Astrocyte (in vitro differentiated cells and primary cell): ENCODE results near the gene PDSS2. TPM values are rescaled to one million over a fixed set of nuclear protein-coding genes. Genes with fewer than 3 reads are reported as not detected.

Source experiments
- DNase-seq: peaks from one replicate; pipeline ENCODE4 v3.0.0-alpha.2; 2010; ENCODE audit warnings: low read depth
- FAIRE-seq: peaks from 2 replicates; lab custom pipeline; 2011; peaks lifted over from hg19 to GRCh38; lab: Jason Lieb, UNC
- H2AFZ ChIP-seq: 2 replicates; pipeline ENCODE4 v1.6.0; 2012; ENCODE audit warnings: low read depth, low read length, inconsistent platforms
- H3K27ac ChIP-seq: 2 replicates; pipeline ENCODE4 v1.5.1; 2011; ENCODE audit warnings: low read depth, low read length, inconsistent platforms
- H3K27me3 ChIP-seq: 2 replicates; pipeline ENCODE4 v1.6.0; 2011; ENCODE audit warnings: low read length, inconsistent platforms; ENCODE audit not compliant: insufficient read depth
- H3K36me3 ChIP-seq: 2 replicates; pipeline ENCODE4 v1.5.1; 2011; ENCODE audit warnings: low read length, inconsistent platforms; ENCODE audit not compliant: insufficient read depth
- H3K4me1 ChIP-seq: 2 replicates; pipeline ENCODE4 v1.5.1; 2011; ENCODE audit warnings: low read length, inconsistent platforms; ENCODE audit not compliant: insufficient read depth
- H3K4me2 ChIP-seq: 2 replicates; pipeline ENCODE4 v1.6.0; 2012; ENCODE audit warnings: low read length, inconsistent platforms
- H3K4me3 ChIP-seq: 2 replicates; pipeline ENCODE4 v1.5.1; 2011; ENCODE audit warnings: low read depth, mild to moderate bottlenecking, low read length, inconsistent platforms; ENCODE audit not compliant: insufficient read depth
- H3K79me2 ChIP-seq: 2 replicates; pipeline ENCODE4 v1.6.0; 2012; ENCODE audit warnings: mild to moderate bottlenecking, low read length, inconsistent platforms; ENCODE audit not compliant: insufficient read depth
- H3K9ac ChIP-seq: 2 replicates; pipeline ENCODE4 v1.6.0; 2012; ENCODE audit warnings: mild to moderate bottlenecking, low read length, inconsistent platforms
- H3K9me3 ChIP-seq: 2 replicates; pipeline ENCODE4 v1.5.1; 2012; ENCODE audit warnings: low read depth, mild to moderate bottlenecking, low read length, inconsistent platforms; ENCODE audit not compliant: insufficient read depth
- H4K20me1 ChIP-seq: 2 replicates; pipeline ENCODE4 v1.6.0; 2012; ENCODE audit warnings: low read length, inconsistent platforms; ENCODE audit not compliant: insufficient read depth
- H3K27ac Mint-ChIP-seq: one replicate; pipeline ENCODE4 v1.8.0; 2021; ENCODE audit warnings: mild to moderate bottlenecking, mixed read lengths; ENCODE audit not compliant: unreplicated experiment
- H3K27me3 Mint-ChIP-seq: one replicate; pipeline ENCODE4 v1.8.0; 2021; ENCODE audit warnings: low read depth, mixed read lengths; ENCODE audit not compliant: unreplicated experiment
- H3K36me3 Mint-ChIP-seq: one replicate; pipeline ENCODE4 v1.8.0; 2021; ENCODE audit warnings: low read depth, mixed read lengths; ENCODE audit not compliant: unreplicated experiment
- H3K4me1 Mint-ChIP-seq: one replicate; pipeline ENCODE4 v1.8.0; 2021; ENCODE audit warnings: low read depth, mixed read lengths; ENCODE audit not compliant: unreplicated experiment
- H3K4me3 Mint-ChIP-seq: one replicate; pipeline ENCODE4 v1.8.0; 2021; ENCODE audit warnings: mild to moderate bottlenecking, moderate library complexity, mixed read lengths; ENCODE audit not compliant: unreplicated experiment
- H3K9me3 Mint-ChIP-seq: one replicate; pipeline ENCODE4 v1.8.0; 2021; ENCODE audit warnings: mild to moderate bottlenecking, mixed read lengths; ENCODE audit not compliant: unreplicated experiment
- EZH2 ChIP-seq: IDR thresholded peaks from 2 replicates; pipeline ENCODE4 v1.6.1; 2012; ENCODE audit warnings: mild to moderate bottlenecking, low read length, inconsistent platforms; ENCODE audit not compliant: insufficient read depth
- total RNA-seq: library from RNA; stranded (reverse); gene quantifications from 2 replicates; pipeline ENCODE4 v1.2.1, GENCODE V29; 2021
- TF ChIP-seq, protein P1 (sequence below): IDR thresholded peaks from 2 replicates; pipeline ENCODE4 v1.5.1; 2011; ENCODE audit warnings: low read depth, mild to moderate bottlenecking, inconsistent platforms, low read length, moderate library complexity; ENCODE audit not compliant: insufficient read depth

The PDSS2 gene
- total RNA-seq, 1 donor from 2014 or later, result 7.7 TPM

DNA sequence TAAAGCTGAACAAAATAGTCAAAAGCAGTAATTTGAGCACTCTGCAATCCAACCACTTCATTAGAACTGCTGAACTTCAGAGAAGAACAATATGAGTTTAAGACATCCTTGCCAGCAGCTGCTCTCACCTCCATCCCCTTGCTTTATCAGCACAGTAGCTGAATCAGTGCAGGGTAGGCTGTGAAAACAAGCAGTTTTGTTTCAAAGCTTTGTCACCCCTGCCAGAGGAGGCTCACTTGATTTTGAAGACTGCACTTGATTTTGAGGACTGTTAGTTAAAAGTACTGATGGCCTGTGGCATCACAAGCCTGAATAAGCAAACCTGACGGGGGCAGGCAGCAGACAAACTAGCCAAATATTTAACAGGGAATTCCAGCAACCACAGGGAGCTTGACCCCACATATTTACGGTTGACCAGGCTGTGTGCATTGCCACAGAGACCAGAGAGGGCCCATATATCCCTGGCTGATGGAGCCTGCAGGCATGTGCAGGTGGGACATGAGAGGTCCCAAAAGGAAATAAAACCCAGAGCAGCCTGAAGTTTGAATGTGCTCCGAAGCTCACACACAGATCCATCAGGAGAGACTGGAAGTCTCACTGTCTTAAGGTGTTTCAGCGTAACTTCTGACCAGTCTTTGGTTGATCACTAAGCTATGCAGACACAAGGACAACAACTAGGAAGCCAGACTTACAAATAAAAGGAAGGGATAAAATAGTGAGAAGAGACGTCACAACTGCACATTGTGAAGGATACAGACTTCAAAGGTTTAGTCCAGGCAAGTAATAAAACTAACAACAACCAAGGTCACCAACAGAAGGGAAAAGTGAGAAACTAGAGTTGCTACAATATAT lies 97.4 kb downstream of the PDSS2 start:
- DNase-seq (peak; percentile 85), FAIRE-seq (no peak)
- H3K27me3 ChIP-seq, result no peaks in the 10 kb centered on the region
- peaks cover 7% of the 10 kb centered on the region for H3K9me3 Mint-ChIP-seq
- H3K9ac ChIP-seq, result no peak overlapping the region
- H3K36me3 Mint-ChIP-seq, result peaks cover 6% of the 10 kb centered on the region
- H3K4me3 Mint-ChIP-seq, result no peak overlapping the region
- no peaks in the 10 kb centered on the region for H3K9me3 ChIP-seq
- no peaks in the 10 kb centered on the region for H3K79me2 ChIP-seq
- H3K27me3 Mint-ChIP-seq, result no peaks in the 10 kb centered on the region
- H3K4me2 ChIP-seq, result peak overlapping the region; percentile 46
- H4K20me1 ChIP-seq, result peaks cover 27% of the 10 kb centered on the region
- peaks cover 7% of the 10 kb centered on the region for H3K4me1 ChIP-seq
- H3K4me3 ChIP-seq, result no peak overlapping the region
- TF ChIP-seq, protein P1, sequence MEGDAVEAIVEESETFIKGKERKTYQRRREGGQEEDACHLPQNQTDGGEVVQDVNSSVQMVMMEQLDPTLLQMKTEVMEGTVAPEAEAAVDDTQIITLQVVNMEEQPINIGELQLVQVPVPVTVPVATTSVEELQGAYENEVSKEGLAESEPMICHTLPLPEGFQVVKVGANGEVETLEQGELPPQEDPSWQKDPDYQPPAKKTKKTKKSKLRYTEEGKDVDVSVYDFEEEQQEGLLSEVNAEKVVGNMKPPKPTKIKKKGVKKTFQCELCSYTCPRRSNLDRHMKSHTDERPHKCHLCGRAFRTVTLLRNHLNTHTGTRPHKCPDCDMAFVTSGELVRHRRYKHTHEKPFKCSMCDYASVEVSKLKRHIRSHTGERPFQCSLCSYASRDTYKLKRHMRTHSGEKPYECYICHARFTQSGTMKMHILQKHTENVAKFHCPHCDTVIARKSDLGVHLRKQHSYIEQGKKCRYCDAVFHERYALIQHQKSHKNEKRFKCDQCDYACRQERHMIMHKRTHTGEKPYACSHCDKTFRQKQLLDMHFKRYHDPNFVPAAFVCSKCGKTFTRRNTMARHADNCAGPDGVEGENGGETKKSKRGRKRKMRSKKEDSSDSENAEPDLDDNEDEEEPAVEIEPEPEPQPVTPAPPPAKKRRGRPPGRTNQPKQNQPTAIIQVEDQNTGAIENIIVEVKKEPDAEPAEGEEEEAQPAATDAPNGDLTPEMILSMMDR, result no peak
- TF ChIP-seq EZH2, result no peak
- no peak overlapping the region for H2AFZ ChIP-seq
- no peak overlapping the region for H3K27ac Mint-ChIP-seq
- H3K36me3 ChIP-seq, result peaks cover 2% of the 10 kb centered on the region
- no peak overlapping the region for H3K27ac ChIP-seq
- peaks cover 12% of the 10 kb centered on the region for H3K4me1 Mint-ChIP-seq

GRCh38 chr6:107360476-107360875 lies 98.9 kb downstream of the PDSS2 start:
- Histone ChIP-seq H3K27me3 (no peaks in the 10 kb centered on the region), H3K4me2 (no peak overlapping the region), H3K36me3 (peaks cover 2% of the 10 kb centered on the region), H3K4me1 (peaks cover 7% of the 10 kb centered on the region), H3K4me3 (no peak overlapping the region), H3K9ac (no peak overlapping the region), H2AFZ (no peak overlapping the region), H3K9me3 (no peaks in the 10 kb centered on the region), H3K79me2 (no peaks in the 10 kb centered on the region), H4K20me1 (peaks cover 26% of the 10 kb centered on the region), H3K27ac (no peak overlapping the region)
- Mint-ChIP-seq H3K27ac (no peak overlapping the region), H3K4me3 (no peak overlapping the region), H3K27me3 (no peaks in the 10 kb centered on the region), H3K9me3 (peaks cover 7% of the 10 kb centered on the region), H3K4me1 (peaks cover 12% of the 10 kb centered on the region), H3K36me3 (peaks cover 6% of the 10 kb centered on the region)
- DNase-seq, result no peak
- FAIRE-seq, result no peak
- TF ChIP-seq, protein P1, result no peak
- no peak for TF ChIP-seq EZH2

- peaks cover 2% of the 10 kb centered on the region for H3K36me3 Mint-ChIP-seq
Measured at GRCh38 chr6:107357842-107358241, 101.5 kb downstream of the PDSS2 start.

More at GRCh38 chr6:107357842-107358241, 101.5 kb downstream of the PDSS2 start:
- Histone ChIP-seq H3K4me2 (no peak overlapping the region), H3K4me3 (no peak overlapping the region), H3K9ac (no peak overlapping the region), H4K20me1 (peaks cover 20% of the 10 kb centered on the region), H3K27me3 (no peaks in the 10 kb centered on the region), H3K4me1 (peaks cover 7% of the 10 kb centered on the region), H3K36me3 (no peaks in the 10 kb centered on the region), H3K9me3 (no peaks in the 10 kb centered on the region), H3K79me2 (no peaks in the 10 kb centered on the region), H2AFZ (no peak overlapping the region), H3K27ac (no peak overlapping the region)
- H3K27ac Mint-ChIP-seq, result no peak overlapping the region
- peaks cover under 1% of the 10 kb centered on the region for H3K9me3 Mint-ChIP-seq
- FAIRE-seq, result no peak
- DNase-seq, result no peak
- TF ChIP-seq, protein P1, result no peak
- TF ChIP-seq EZH2, result no peak
- peaks cover 12% of the 10 kb centered on the region for H3K4me1 Mint-ChIP-seq
- no peak overlapping the region for H3K4me3 Mint-ChIP-seq
- H3K27me3 Mint-ChIP-seq, result no peaks in the 10 kb centered on the region
